ENCODE results near the gene NUDT4. TPM values are rescaled to one million over a fixed set of nuclear protein-coding genes. Genes with fewer than 3 reads are reported as not detected.

NUDT4 gene
- total and polyA plus RNA-seq, 2 of the 13 experiments (the other 11 are each of a cell fraction or from before 2014, with no cell fraction given), result 37.3 to 70.1 TPM

DNA sequence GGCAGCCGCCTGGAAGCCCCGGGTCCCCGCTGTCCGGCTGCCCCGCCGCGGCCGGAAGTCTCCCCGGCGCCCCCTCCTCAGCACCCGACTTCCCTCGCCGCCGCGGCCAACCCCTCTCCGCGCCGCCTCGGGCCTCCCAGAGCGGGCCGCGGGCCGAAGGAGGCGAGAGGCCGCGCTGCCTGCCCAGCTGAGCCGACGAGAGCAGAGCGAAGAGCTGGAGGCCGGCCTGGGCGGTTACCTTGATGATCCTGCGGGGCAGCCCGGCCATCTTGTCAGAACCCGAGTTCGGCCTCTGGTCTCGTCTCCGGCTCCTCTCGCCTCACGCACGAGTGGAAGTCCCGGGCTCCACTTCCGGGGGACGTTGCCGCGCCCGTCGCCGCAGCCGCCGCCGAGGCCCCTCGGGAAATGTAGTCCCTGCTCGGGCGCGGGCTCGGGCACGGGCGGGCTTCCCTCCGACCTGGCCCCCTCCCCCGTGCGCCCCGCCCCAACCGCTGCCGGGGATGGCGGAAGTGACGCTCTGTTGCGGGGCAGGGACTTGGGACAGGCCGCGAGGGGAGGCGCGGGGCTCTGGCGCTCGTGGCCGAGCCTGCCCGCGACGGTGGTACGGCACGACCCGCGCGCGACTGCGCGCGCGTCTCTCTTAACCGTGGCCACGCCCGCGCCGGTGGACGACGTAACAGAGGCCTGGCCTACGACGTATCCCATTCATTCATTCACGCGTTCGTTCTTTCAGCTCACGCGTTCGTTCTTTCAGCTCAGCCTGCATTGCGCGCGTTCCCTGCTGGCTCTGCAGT is 64.1 kb downstream of the NUDT4 start, which contains the start of gene UBE2N:
UBE2N (minus strand) TSS at position 331 of the 794 bp plus-strand sequence; CDS start at position 268, 63 bp downstream.
- in situ Hi-C loops (cut with HindIII; ENCODE audit: extremely low pct_ligation_motif_present, low pct_unique_long_range_greater_than_20kb), result no loop called here
- Histone ChIP-seq H3K27me3 (ENCODE audit: control insufficient read depth in 1 of 2, insufficient read depth in 2 of 2, low read length in 2 of 2) (no peaks in the 10 kb centered on the region; a peak in 1 of 5 replicates), H3K4me1 (ENCODE audit: insufficient read depth, low read length) (peaks cover 55% of the 10 kb centered on the region), H3K4me2 (ENCODE audit: low read depth, low read length) (peak within 1 kb of the TSS; percentile 99), H3K4me3 (replicated peaks in 1 of 3; ENCODE audit: insufficient read depth in 1 of 3, low read depth in 2 of 3, low read length in 3 of 3) (peak within 1 kb of the TSS; percentile 70 to 95 (median 76)), H2AFZ (ENCODE audit: low read length) (no peak within 1 kb of the TSS), H3K27ac (ENCODE audit: extremely low read length, insufficient read depth, low read length) (peak within 1 kb of the TSS; percentile 92), H3K36me3 (replicated peaks in 1 of 2; ENCODE audit: control insufficient read depth in 1 of 2, insufficient read depth in 2 of 2, low read length in 2 of 2) (peaks cover 0 to 1% of the 10 kb centered on the region in 2 experiments; a peak in 1 of 5 replicates), H4K20me1 (ENCODE audit: insufficient read depth, low read length) (peaks cover 38% of the 10 kb centered on the region), H3K9ac (ENCODE audit: insufficient read depth, low read depth, low read length) (peak within 1 kb of the TSS; percentile 96), H3K79me2 (ENCODE audit: insufficient read depth, low read length) (peaks cover 57% of the 10 kb centered on the region), H3K9me3 (ENCODE audit: low read length) (no peaks in the 10 kb centered on the region)
- no TSS peak for BruUV-seq (replicated peaks)
- intact Hi-C loops (cut with micrococcal nuclease; ENCODE audit: unreplicated experiment), result loop anchor here (1.0 kb wide), 1 partner anchor 25 kb away; the partner anchor contains the start of gene MRPL42
- ATAC-seq, result peak; percentile 94
- peak; percentile 21 for FAIRE-seq
- ChIA-PET POLR2A (interaction anchor here (0.7 to 1.7 kb wide), 4 partner anchors 10 to 41 kb away, joined by 3 to 8 read pairs (median 4); partner anchors contain the start of gene MRPL42), CTCF (ENCODE audit: low intra/inter-chr PET ratio, low total read pairs) (no interaction called here)
- WGBS (ENCODE audit: low lambda C conversion rate), result 0% methylated on average over 18 of the region's 105 CpGs
- DNase-seq (ENCODE audit: low spot score), result peak; percentile 91
- TF ChIP-seq NRL (CRISPR knock-in tag; IDR thresholded peaks at IDR 0.05; ENCODE audit: borderline replicate concordance), result 0 out of 2 replicates have a peak, but pooled peaks have one; percentile 6
- peak; percentile 85; the same call in 1 of the 2 replicates for TF ChIP-seq ZIK1 (CRISPR knock-in tag; IDR thresholded peaks at IDR 0.05; ENCODE audit: borderline replicate concordance, low read depth)
- TF ChIP-seq, protein P1, sequence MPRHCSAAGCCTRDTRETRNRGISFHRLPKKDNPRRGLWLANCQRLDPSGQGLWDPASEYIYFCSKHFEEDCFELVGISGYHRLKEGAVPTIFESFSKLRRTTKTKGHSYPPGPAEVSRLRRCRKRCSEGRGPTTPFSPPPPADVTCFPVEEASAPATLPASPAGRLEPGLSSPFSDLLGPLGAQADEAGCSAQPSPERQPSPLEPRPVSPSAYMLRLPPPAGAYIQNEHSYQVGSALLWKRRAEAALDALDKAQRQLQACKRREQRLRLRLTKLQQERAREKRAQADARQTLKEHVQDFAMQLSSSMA (CRISPR knock-in tag; IDR thresholded peaks at IDR 0.05), result no peak
- TF ChIP-seq ZFP41 (CRISPR knock-in tag; IDR thresholded peaks at IDR 0.05; ENCODE audit: borderline replicate concordance), result no peak; the same call in 1 of the 2 replicates
- TF ChIP-seq SNAI1 (CRISPR knock-in tag; IDR thresholded peaks at IDR 0.05; ENCODE audit: borderline replicate concordance), result no peak
- no peak for TF ChIP-seq ZNF136 (CRISPR knock-in tag; IDR thresholded peaks at IDR 0.05; ENCODE audit: low read depth)
- no peak; the same call in 1 of the 2 replicates for TF ChIP-seq ATAD3A (CRISPR knock-in tag; IDR thresholded peaks at IDR 0.05)
- no peak for TF ChIP-seq NFIB (CRISPR knock-in tag; IDR thresholded peaks at IDR 0.05; ENCODE audit: borderline replicate concordance)
- TF ChIP-seq NR2F1 (CRISPR knock-in tag; IDR thresholded peaks at IDR 0.05), result no peak
- TF ChIP-seq, protein P2, sequence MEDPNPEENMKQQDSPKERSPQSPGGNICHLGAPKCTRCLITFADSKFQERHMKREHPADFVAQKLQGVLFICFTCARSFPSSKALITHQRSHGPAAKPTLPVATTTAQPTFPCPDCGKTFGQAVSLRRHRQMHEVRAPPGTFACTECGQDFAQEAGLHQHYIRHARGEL (CRISPR knock-in tag; IDR thresholded peaks at IDR 0.05), result no peak
- no peak for TF ChIP-seq ELF4 (CRISPR knock-in tag; IDR thresholded peaks at IDR 0.05; ENCODE audit: borderline replicate concordance)
- no peak for TF ChIP-seq ZNF570 (CRISPR knock-in tag; IDR thresholded peaks at IDR 0.05; ENCODE audit: borderline replicate concordance)
- TF ChIP-seq KMT2A (CRISPR knock-in tag; IDR thresholded peaks at IDR 0.05), result peak; percentile 73; the same call in 1 of the 2 replicates
- no peak for TF ChIP-seq ZNF20 (CRISPR knock-in tag; IDR thresholded peaks at IDR 0.05)
- TF ChIP-seq, protein P3, sequence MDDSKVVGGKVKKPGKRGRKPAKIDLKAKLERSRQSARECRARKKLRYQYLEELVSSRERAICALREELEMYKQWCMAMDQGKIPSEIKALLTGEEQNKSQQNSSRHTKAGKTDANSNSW (CRISPR knock-in tag; IDR thresholded peaks at IDR 0.05; ENCODE audit: borderline replicate concordance), result no peak
- TF ChIP-seq ZNF224 (CRISPR knock-in tag; IDR thresholded peaks at IDR 0.05), result peak; percentile 83
- no peak for TF ChIP-seq ZNF678 (CRISPR knock-in tag; IDR thresholded peaks at IDR 0.05)
- no peak for TF ChIP-seq ZNF780A (CRISPR knock-in tag; IDR thresholded peaks at IDR 0.05)
- TF ChIP-seq ZNF382 (CRISPR knock-in tag; IDR thresholded peaks at IDR 0.05; ENCODE audit: borderline replicate concordance), result no peak
- no peak; the same call in 1 of the 2 replicates for TF ChIP-seq ZNF747 (CRISPR knock-in tag; IDR thresholded peaks at IDR 0.05; ENCODE audit: borderline replicate concordance)
- TF ChIP-seq, protein P4, sequence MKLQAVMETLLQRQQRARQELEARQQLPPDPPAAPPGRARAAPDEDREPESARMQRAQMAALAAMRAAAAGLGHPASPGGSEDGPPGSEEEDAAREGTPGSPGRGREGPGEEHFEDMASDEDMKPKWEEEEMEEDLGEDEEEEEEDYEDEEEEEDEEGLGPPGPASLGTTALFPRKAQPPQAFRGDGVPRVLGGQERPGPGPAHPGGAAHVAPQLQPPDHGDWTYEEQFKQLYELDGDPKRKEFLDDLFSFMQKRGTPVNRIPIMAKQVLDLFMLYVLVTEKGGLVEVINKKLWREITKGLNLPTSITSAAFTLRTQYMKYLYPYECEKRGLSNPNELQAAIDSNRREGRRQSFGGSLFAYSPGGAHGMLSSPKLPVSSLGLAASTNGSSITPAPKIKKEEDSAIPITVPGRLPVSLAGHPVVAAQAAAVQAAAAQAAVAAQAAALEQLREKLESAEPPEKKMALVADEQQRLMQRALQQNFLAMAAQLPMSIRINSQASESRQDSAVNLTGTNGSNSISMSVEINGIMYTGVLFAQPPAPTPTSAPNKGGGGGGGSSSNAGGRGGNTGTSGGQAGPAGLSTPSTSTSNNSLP (IDR thresholded peaks at IDR 0.05; ENCODE audit: low read depth, low read length), result no peak

Measured in HepG2 (cell line).